Dendritic cell treated with granulocyte-macrophage colony-stimulating factor and Interleukin-4, amounts not matched to agents 40 ng/mL and 50 ng/mL, for 4 days (primary cell): ENCODE data around the gene N4BP3.
A peak's percentile ranks its signal among the peaks of the same experiment; 100 is the strongest.
"Not testable (repeated sequence)": the region's sequence is repeated elsewhere in the genome, so short reads cannot be mapped to it uniquely, and the experiment has no call there.

Experiments used
- H3K27ac Mint-ChIP-seq: one replicate; pipeline ENCODE4 v1.8.0; 2022; ENCODE audit warnings: mild to moderate bottlenecking, mixed read lengths
- H3K27me3 Mint-ChIP-seq: one replicate; pipeline ENCODE4 v1.8.0; 2022; ENCODE audit warnings: mild to moderate bottlenecking, mixed read lengths
- H3K36me3 Mint-ChIP-seq: one replicate; pipeline ENCODE4 v1.8.0; 2022; ENCODE audit warnings: low read depth, mixed read lengths
- H3K4me1 Mint-ChIP-seq: one replicate; pipeline ENCODE4 v1.8.0; 2022; ENCODE audit warnings: low read depth, mixed read lengths
- H3K4me3 Mint-ChIP-seq: one replicate; pipeline ENCODE4 v1.8.0; 2022; ENCODE audit warnings: mild to moderate bottlenecking, moderate library complexity, mixed read lengths
- H3K9me3 Mint-ChIP-seq: one replicate; pipeline ENCODE4 v1.8.0; 2022; ENCODE audit warnings: mixed read lengths
- intact Hi-C: fragments of 100-400 bp; cut with micrococcal nuclease; formaldehyde crosslinking; loops from one replicate; pipeline ENCODE4 v1.15.0; 2022

N4BP3 gene

DNA sequence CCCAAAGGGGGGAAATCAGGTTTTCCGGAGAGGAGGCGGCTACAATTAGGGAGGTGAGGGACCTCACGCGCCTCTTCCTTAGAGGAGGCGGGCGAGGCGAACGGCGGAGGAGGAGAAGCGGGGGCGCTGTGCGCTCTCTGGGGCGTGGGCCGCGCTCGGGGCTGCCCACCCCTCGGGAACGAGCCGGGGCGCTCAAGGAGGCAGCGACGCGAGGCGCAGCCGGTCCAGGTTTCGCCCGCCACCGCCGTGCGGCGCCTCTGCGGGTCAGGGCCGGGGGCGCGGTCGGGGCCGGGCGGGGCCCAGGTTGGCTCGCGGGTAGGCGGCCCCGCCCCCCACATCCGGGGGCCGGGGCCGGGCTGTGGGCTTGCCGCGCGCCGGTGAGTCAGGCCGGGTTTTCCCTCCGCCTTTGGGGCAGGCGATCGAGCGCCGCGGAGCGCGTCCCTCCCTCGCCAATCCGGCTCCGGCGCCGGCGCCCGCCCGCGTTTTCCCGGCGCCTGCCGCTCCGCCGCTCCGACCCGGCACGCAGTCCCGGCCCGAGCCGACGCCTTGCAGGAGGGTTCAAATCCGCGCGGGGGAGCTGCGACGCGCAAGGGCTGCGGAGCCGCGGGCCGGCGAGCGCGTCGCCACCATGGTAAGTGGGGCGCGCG lies at the start of gene N4BP3:
Gene N4BP3 (plus strand): TSS at position 392 of the 647 bp plus-strand sequence. CDS start 6,052 bp downstream, outside the sequence.
- Mint-ChIP-seq H3K27me3 (peaks cover 77% of the 10 kb centered on the region), H3K36me3 (no peaks in the 10 kb centered on the region), H3K27ac (no peak within 1 kb of the TSS), H3K9me3 (no peaks in the 10 kb centered on the region), H3K4me3 (peak within 1 kb of the TSS; percentile 72), H3K4me1 (peaks cover 47% of the 10 kb centered on the region)
- intact Hi-C loops, result no loop called here

- Mint-ChIP-seq H3K4me1 (no peaks in the 10 kb centered on the region), H3K27ac (no peak overlapping the region), H3K36me3 (no peaks in the 10 kb centered on the region), H3K4me3 (no peak overlapping the region), H3K9me3 (no peaks in the 10 kb centered on the region), H3K27me3 (peaks cover 9% of the 10 kb centered on the region)
- intact Hi-C loops, result no loop called here
Observed at GRCh38 chr5:178067755-178068154, 45.6 kb upstream of the N4BP3 start.

DNA sequence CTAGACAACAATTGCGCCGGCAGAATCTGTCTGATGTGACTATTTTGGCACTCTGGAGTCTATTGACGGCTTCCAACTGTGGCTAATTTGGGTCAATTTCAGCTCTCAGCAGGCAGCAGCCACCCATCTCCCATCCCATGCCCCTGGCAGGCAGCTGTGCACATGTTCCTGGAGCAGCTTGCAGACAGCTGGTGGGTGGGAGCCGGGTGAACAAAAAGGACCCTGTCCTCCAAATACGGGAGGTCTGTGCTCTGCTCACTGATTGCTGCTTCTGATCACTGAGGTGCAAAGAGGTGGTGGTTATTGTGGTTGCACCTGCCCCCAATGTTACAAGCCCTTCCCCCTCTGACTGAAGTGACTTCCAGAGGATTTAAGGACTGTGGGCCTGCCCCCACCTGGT lies 45.0 kb upstream of the N4BP3 start:
- H3K9me3 Mint-ChIP-seq, result no peaks in the 10 kb centered on the region
- intact Hi-C loops, result no loop called here
- H3K36me3 Mint-ChIP-seq, result no peaks in the 10 kb centered on the region
- no peak overlapping the region for H3K27ac Mint-ChIP-seq
- H3K4me1 Mint-ChIP-seq, result no peaks in the 10 kb centered on the region
- H3K4me3 Mint-ChIP-seq, result no peak overlapping the region
- H3K27me3 Mint-ChIP-seq, result peaks cover 9% of the 10 kb centered on the region

DNA sequence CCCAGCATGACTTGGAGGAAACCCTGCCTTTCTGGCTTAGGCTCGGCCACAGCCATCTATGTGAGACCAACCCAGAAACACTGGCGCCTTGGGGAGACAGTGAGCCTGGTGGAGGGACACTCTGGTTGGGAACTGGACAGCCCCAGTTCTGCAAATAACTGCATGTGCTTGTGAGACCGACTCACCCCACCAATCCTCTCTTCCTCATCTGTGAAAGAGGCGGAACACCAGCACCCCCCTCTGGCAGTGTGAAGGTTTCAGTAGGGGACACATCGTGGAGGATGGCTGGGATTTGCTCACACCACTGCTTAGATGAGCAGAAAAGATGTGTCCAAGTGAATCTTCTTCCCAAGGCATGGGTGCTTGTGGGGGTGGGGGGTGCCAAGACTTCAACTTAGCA lies 43.4 kb upstream of the N4BP3 start:
- Mint-ChIP-seq H3K9me3 (no peaks in the 10 kb centered on the region), H3K4me1 (no peaks in the 10 kb centered on the region), H3K27me3 (peaks cover 19% of the 10 kb centered on the region), H3K4me3 (no peak overlapping the region), H3K27ac (no peak overlapping the region), H3K36me3 (no peaks in the 10 kb centered on the region)
- intact Hi-C loops, result no loop called here

GRCh38 chr5:178071108-178071507 lies 42.2 kb upstream of the N4BP3 start:
- H3K36me3 Mint-ChIP-seq, result no peaks in the 10 kb centered on the region
- H3K27ac Mint-ChIP-seq, result no peak overlapping the region
- intact Hi-C loops, result no loop called here
- no peak overlapping the region for H3K4me3 Mint-ChIP-seq
- peaks cover 26% of the 10 kb centered on the region for H3K27me3 Mint-ChIP-seq
- H3K9me3 Mint-ChIP-seq, result no peaks in the 10 kb centered on the region
- H3K4me1 Mint-ChIP-seq, result peaks cover 5% of the 10 kb centered on the region

GRCh38 chr5:178072749-178073148 lies 40.6 kb upstream of the N4BP3 start:
- Mint-ChIP-seq H3K27ac (no peak overlapping the region), H3K36me3 (no peaks in the 10 kb centered on the region), H3K27me3 (peaks cover 24% of the 10 kb centered on the region), H3K9me3 (no peaks in the 10 kb centered on the region), H3K4me3 (no peak overlapping the region), H3K4me1 (peaks cover 5% of the 10 kb centered on the region)
- intact Hi-C loops, result no loop called here

DNA sequence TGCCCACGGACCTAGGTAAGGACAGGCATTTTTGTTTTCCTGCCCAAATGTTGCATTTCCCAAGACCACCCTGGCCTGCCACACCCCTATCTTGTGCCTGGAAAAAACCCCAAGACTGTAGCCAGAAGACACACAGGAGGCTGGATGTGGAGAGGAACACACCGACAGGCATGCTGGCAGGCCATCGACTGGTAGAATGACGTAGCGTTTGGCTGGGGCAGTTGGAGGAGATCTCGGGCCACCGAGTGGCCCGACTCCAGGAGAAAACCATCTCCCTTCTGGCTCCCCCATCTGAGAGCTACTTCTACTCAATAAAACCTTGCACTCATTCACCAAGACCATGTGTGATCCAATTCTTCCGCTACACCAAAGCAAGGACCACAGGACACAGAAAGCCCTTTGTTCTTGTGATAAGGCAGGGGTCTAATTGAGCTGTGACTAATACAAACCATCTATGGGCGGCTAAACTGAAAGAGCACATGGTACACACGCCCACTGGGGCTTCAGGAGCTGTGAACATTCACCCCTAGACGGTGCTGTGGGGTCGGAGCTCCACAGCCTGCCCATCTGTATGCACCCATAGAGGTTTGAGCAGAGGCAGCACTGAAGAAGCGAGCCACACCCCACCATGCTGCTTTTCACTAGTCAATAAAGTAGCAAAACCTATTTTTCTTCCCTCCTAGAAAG lies 38.9 kb upstream of the N4BP3 start:
- no peak overlapping the region for H3K27ac Mint-ChIP-seq
- peaks cover 5% of the 10 kb centered on the region for H3K4me1 Mint-ChIP-seq
- no peaks in the 10 kb centered on the region for H3K9me3 Mint-ChIP-seq
- peaks cover 22% of the 10 kb centered on the region for H3K27me3 Mint-ChIP-seq
- intact Hi-C loops, result no loop called here
- no peak overlapping the region for H3K4me3 Mint-ChIP-seq
- H3K36me3 Mint-ChIP-seq, result no peaks in the 10 kb centered on the region

- H3K27me3 Mint-ChIP-seq, result peaks cover 22% of the 10 kb centered on the region
- H3K4me1 Mint-ChIP-seq, H3K36me3 Mint-ChIP-seq, H3K9me3 Mint-ChIP-seq, H3K4me3 Mint-ChIP-seq, H3K27ac Mint-ChIP-seq: not testable (repeated sequence)
- intact Hi-C loops, result loop anchor here (1.0 kb wide), 2 partner anchors 69 to 87 kb away; no protein-coding TSS in a partner anchor
Observed at GRCh38 chr5:178076965-178077364, 36.4 kb upstream of the N4BP3 start.

DNA sequence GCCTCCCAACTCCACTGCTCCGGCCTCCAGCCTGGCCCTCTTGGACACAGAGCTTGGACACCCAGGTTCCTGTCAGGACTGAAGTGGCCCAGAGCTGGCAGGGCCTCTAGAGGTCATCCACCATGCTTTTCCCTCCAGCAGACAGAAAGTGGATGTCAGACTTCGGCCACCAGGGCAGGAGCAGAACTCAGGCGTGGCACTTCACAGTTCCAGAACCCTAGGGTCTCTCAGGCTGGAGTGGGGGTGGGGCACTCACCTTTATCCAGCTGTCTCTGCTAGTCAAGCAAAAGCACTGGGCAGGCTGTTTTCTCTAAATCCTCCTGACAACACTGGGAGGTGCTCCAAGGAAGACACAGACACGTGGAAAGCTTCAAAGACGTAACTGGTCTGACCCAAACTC lies 35.6 kb upstream of the N4BP3 start:
- intact Hi-C loops, result no loop called here
- Mint-ChIP-seq H3K4me3 (no peak overlapping the region), H3K4me1 (peaks cover 5% of the 10 kb centered on the region), H3K9me3 (no peaks in the 10 kb centered on the region), H3K36me3 (no peaks in the 10 kb centered on the region), H3K27me3 (peaks cover 22% of the 10 kb centered on the region), H3K27ac (no peak overlapping the region)

DNA sequence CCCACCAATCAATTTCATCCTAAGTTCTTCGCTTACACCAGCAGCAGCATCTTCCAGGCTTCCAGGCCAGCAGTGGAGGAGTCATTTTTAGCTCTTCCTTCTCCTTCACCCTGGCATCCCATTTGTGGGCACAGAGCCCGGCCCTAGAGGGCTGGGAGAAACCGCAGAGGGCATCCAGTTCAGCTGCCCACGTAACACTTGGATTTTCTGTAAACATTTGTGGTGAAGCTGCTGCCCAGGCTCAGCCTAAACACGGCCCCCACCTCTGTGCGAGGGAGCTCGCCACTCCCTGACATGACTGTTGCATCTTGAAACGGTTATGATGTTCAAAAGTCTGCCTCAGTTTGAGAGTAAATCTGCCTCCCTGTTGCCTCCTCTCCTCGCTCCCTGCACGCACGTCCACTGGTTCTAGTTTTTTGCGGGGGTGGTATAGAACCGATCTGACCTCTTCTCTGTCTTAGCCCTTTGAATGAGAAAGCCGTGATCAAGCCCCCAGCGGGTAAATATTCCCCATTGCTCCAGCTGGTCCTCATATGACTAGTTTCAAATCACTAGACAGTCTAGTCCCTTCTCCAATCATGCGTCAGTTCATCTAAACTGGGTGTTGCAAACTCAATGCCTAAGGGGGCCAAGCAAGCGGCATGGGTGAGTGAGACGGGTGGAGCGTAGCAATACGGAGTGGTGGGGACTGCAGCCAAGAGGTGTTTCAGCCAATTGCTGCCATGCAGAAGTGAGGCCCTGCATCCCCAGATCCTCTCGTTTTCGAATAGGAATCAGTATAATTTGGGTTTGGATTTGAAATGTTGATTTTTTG lies 34.9 kb upstream of the N4BP3 start:
- H3K9me3 Mint-ChIP-seq, result no peaks in the 10 kb centered on the region
- intact Hi-C loops, result no loop called here
- no peak overlapping the region for H3K4me3 Mint-ChIP-seq
- H3K27me3 Mint-ChIP-seq, result peaks cover 24% of the 10 kb centered on the region
- H3K27ac Mint-ChIP-seq, result no peak overlapping the region
- peaks cover 5% of the 10 kb centered on the region for H3K4me1 Mint-ChIP-seq
- no peaks in the 10 kb centered on the region for H3K36me3 Mint-ChIP-seq

DNA sequence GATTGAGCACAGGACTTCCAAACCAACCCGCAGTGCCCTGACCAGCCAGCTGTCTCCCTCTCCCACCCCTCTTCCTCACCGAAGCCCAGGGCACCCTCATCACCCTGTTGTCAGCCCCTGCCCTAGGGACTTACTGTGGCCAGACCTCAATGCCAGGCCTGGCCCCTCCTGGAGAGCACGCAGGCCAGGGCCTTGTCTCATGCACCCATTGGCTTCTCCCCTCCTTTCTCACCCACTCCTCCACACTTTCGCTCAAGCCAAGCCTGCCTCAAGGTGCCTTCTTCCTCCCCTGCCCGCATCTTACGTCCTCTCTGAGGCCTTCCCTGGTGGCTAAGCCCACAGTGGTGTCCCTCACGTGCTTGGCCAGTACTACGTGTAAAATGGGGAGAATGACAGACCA lies 33.3 kb upstream of the N4BP3 start:
- Mint-ChIP-seq H3K27ac (no peak overlapping the region), H3K36me3 (no peaks in the 10 kb centered on the region), H3K4me3 (no peak overlapping the region), H3K4me1 (peaks cover 5% of the 10 kb centered on the region), H3K27me3 (peaks cover 25% of the 10 kb centered on the region), H3K9me3 (no peaks in the 10 kb centered on the region)
- intact Hi-C loops, result no loop called here

DNA sequence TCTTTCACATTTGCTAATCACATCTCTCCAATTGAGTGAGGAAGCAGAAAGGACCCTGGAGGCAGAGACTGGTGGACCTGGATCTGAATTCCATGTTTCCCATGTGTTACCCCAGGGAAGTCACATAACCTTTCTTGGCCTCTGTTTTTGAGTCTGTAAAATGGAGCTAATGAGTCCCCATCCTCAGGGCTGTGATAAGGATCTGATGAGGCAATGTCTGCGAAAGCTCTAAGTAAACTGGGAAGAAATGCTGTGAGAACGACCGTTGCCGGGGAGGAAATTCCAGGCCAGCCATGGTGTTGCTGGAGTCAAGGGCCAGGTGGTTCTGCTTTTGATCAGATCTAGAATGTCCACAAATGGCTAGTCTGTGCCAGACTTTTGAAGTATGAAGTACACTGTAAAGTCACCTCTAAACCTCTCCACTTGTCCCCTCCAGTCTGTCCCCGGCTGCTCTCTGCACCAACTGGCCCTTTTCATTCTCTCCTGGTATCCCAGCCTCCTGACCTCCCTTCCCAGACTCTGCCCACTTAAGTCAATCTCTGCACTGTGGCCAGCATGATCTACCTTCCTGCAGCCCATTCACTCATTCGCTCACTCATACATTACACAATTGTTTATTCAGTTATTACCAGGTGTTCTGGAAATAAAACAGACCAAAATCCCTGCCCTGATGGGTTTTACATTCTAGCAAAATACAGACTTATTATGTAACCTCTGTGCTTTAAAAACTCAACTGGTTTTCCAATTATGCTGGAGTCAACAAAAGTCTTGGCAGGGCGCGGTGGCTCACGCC lies 32.5 kb upstream of the N4BP3 start:
- Mint-ChIP-seq H3K27me3 (peaks cover 21% of the 10 kb centered on the region), H3K27ac (no peak overlapping the region), H3K36me3 (no peaks in the 10 kb centered on the region), H3K9me3 (no peaks in the 10 kb centered on the region), H3K4me3 (no peak overlapping the region), H3K4me1 (peaks cover 3% of the 10 kb centered on the region)
- intact Hi-C loops, result no loop called here

GRCh38 chr5:178081571-178082243 lies 31.6 kb upstream of the N4BP3 start:
- intact Hi-C loops, result no loop called here
- Mint-ChIP-seq H3K27ac (no peak overlapping the region), H3K4me1 (no peaks in the 10 kb centered on the region), H3K4me3 (no peak overlapping the region), H3K9me3 (no peaks in the 10 kb centered on the region), H3K27me3 (peaks cover 24% of the 10 kb centered on the region), H3K36me3 (no peaks in the 10 kb centered on the region)
